Left lung (tissue), 10 donors: ENCODE results near the gene FRMD4A. TPM values are rescaled to one million over a fixed set of nuclear protein-coding genes. Genes with fewer than 3 reads are reported as not detected.

Experiments used
- ATAC-seq: fragments of 200-7000 bp; cut with Tn5 transposase; one replicate; pipeline ENCODE4 v1.9.1; 2020; ENCODE audit warnings: moderate library complexity
- DNase-seq, 4 donors: peaks; one replicate each; pipeline ENCODE4 v3.0.0-alpha.2; 2013 to 2020
- H3K27ac ChIP-seq, 2 donors: fragments of 200-600 bp; sonication (generic) in 1 of 2; one replicate each; pipeline versions ENCODE4 v1.5.0 to v1.8.0; 2020 to 2021
- H3K27me3 ChIP-seq, 2 donors: fragments of 200-600 bp; sonication (generic) in 1 of 2; one replicate each; pipeline versions ENCODE4 v1.5.0 to v1.8.0; 2020 to 2021
- H3K36me3 ChIP-seq, 2 donors: fragments of 200-600 bp; sonication (generic) in 1 of 2; one replicate each; pipeline versions ENCODE4 v1.5.0 to v1.8.0; 2020 to 2021
- H3K4me1 ChIP-seq, 2 donors: fragments of 200-600 bp; one replicate each; pipeline ENCODE4 v1.8.0; 2021
- H3K4me3 ChIP-seq, 2 donors: fragments of 200-600 bp; sonication (generic) in 1 of 2; one replicate each; pipeline versions ENCODE4 v1.5.0 to v1.8.0; 2020 to 2021; ENCODE audit warnings: mild to moderate bottlenecking in 1 of 2
- H3K9me3 ChIP-seq, 2 donors: fragments of 200-600 bp; sonication (generic) in 1 of 2; one replicate each; pipeline versions ENCODE4 v1.5.0 to v1.8.0; 2020 to 2021
- CTCF ChIP-seq, 2 donors: fragments of 200-600 bp; sonication (generic) in 1 of 2; IDR thresholded peaks; one replicate each; pipeline versions ENCODE4 v1.5.0 to v1.8.0; 2021; ENCODE audit warnings: antibody characterized with exemption in 2 of 2
- intact Hi-C, 2 donors: fragments of 100-400 bp; cut with DNase I; formaldehyde crosslinking; loops; one replicate each; pipeline versions ENCODE4 v1.11.2 to v1.14.2; 2022
- polyA plus RNA-seq, 6 donors: library from polyadenylated mRNA; unstranded; fragments of 120-200 nt; gene quantifications; one replicate each; pipeline ENCODE4 v1.2.1, GENCODE V29; 2013; ENCODE audit not compliant: insufficient read length in 6 of 6
- total RNA-seq, 2 donors: library from RNA; stranded (reverse); fragmentation: NEBNext Ultra II Directional; extraction: Animal tissue kit (Norgen Biotek cat#: 25700); gene quantifications; one replicate each; pipeline ENCODE4 v1.2.1, GENCODE V29; 2021
- donor health status: DM: no; HTN: yes; CAD: no.
- donor health status: DM: no; HTN: no; CAD: no.

Gene FRMD4A
- total and polyA plus RNA-seq, 8 donors: 33.9 to 62.8 (median 57.0) TPM

- ATAC-seq (no peak), DNase-seq (no peak)
- Histone ChIP-seq H3K27ac (no peak overlapping the region), H3K36me3 (no peaks in the 10 kb centered on the region), H3K27me3 (no peaks in the 10 kb centered on the region), H3K4me3 (no peak overlapping the region), H3K9me3 (peaks cover 0 to 8% of the 10 kb centered on the region in 2 donors), H3K4me1 (peaks cover under 1 to 6% of the 10 kb centered on the region in 2 donors)
- intact Hi-C loops: no loop called here
- no peak for TF ChIP-seq CTCF (IDR thresholded peaks at IDR 0.05)
These were observed 490.7 kb downstream of the FRMD4A start for GRCh38 chr10:13840036-13840435.

- Histone ChIP-seq H3K4me1 (peaks cover 6 to 11% of the 10 kb centered on the region in 2 donors), H3K36me3 (no peaks in the 10 kb centered on the region), H3K4me3 (no peak overlapping the region), H3K27ac (no peak overlapping the region), H3K9me3 (peaks cover 0 to 8% of the 10 kb centered on the region in 2 donors), H3K27me3 (no peaks in the 10 kb centered on the region)
- intact Hi-C loops: no loop called here
- TF ChIP-seq CTCF (IDR thresholded peaks at IDR 0.05): no peak
- DNase-seq (no peak), ATAC-seq (peak; percentile 57)
These were observed 491.2 kb downstream of the FRMD4A start for GRCh38 chr10:13839430-13839990.

- Histone ChIP-seq H3K27me3 (no peaks in the 10 kb centered on the region), H3K4me3 (no peak overlapping the region), H3K36me3 (no peaks in the 10 kb centered on the region), H3K4me1 (peaks cover 7 to 13% of the 10 kb centered on the region in 2 donors), H3K27ac (no peak overlapping the region), H3K9me3 (peaks cover 0 to 8% of the 10 kb centered on the region in 2 donors)
- ATAC-seq (no peak), DNase-seq (no peak)
- intact Hi-C loops: no loop called here
- TF ChIP-seq CTCF (IDR thresholded peaks at IDR 0.05): no peak
These were observed 491.7 kb downstream of the FRMD4A start for GRCh38 chr10:13839030-13839429.

GRCh38 chr10:13837966-13838365 lies 492.8 kb downstream of the FRMD4A start:
- H3K36me3 ChIP-seq: no peaks in the 10 kb centered on the region
- peaks cover 7 to 13% of the 10 kb centered on the region in 2 donors for H3K4me1 ChIP-seq
- peaks cover 0 to 8% of the 10 kb centered on the region in 2 donors for H3K9me3 ChIP-seq
- DNase-seq: no peak
- no peak overlapping the region for H3K27ac ChIP-seq
- TF ChIP-seq CTCF (IDR thresholded peaks at IDR 0.05): no peak
- intact Hi-C loops: no loop called here
- no peak overlapping the region for H3K4me3 ChIP-seq
- no peaks in the 10 kb centered on the region for H3K27me3 ChIP-seq
- ATAC-seq: no peak

- DNase-seq: peak in 2 of 4 donors; percentile 48 to 59
- peak overlapping the region in 1 of 2 donors; percentile 18 for H3K27ac ChIP-seq
- peak; percentile 39 for ATAC-seq
These were observed 496.0 kb downstream of the FRMD4A start for GRCh38 chr10:13834581-13835286.

More at GRCh38 chr10:13834581-13835286, 496.0 kb downstream of the FRMD4A start:
- peaks cover 14 to 18% of the 10 kb centered on the region in 2 donors for H3K4me1 ChIP-seq
- intact Hi-C loops: no loop called here
- no peaks in the 10 kb centered on the region for H3K27me3 ChIP-seq
- no peak for TF ChIP-seq CTCF (IDR thresholded peaks at IDR 0.05)
- H3K9me3 ChIP-seq: no peaks in the 10 kb centered on the region
- no peak overlapping the region for H3K4me3 ChIP-seq
- no peaks in the 10 kb centered on the region for H3K36me3 ChIP-seq
